HG03469 (cell line): Measurements from ENCODE around the gene ARHGAP19.
"Not testable (repeated sequence)": the region's sequence is repeated elsewhere in the genome, so short reads cannot be mapped to it uniquely, and the experiment has no call there.

Experiments
- ATAC-seq: cut with Tn5 transposase; IDR thresholded peaks from one replicate; pipeline ENCODE4 v1.9.1; 2021; ENCODE audit warnings: mild to moderate bottlenecking, moderate library complexity, moderate number of reproducible peaks; ENCODE audit not compliant: unreplicated experiment

ARHGAP19 gene

DNA sequence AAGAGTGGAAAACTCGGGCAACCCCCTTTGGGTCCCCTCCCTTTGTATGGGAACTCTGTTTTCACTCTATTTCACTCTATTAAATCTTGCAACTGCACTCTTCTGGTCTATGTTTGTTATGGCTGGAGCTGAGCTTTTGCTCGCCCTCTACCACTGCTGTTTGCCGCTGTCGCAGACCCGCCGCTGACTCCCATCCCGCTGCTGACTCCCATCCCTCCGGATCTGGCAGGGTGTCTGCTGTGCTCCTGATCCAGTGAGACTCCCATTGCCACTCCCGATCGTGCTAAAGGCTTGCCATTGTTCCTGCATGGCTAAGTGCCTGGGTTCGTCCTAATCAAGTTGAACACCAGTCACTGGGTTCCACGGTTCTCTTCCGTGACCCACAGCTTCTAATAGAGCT is 2.4 kb downstream of the ARHGAP19 start:
- ATAC-seq: not testable (repeated sequence)

DNA sequence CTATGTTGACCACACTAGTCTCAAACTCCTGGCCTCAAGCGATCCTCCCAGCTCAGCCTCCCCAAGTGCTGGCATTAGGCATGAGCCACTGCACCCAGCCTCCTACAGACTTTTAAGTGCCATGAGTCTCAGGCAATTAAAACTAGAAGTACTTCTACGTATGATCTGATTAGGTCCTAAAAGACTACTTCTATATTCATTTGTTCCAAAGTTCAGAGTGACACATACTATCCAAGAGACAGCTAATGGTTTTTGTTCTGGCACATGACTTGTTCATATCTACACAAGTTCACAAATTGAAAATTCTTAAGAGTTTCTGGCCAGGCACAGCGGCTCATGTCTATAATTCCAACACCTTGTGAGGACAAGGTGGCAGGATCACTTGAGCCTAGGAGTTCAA is 11.7 kb downstream of the ARHGAP19 start:
- no peak for ATAC-seq

DNA sequence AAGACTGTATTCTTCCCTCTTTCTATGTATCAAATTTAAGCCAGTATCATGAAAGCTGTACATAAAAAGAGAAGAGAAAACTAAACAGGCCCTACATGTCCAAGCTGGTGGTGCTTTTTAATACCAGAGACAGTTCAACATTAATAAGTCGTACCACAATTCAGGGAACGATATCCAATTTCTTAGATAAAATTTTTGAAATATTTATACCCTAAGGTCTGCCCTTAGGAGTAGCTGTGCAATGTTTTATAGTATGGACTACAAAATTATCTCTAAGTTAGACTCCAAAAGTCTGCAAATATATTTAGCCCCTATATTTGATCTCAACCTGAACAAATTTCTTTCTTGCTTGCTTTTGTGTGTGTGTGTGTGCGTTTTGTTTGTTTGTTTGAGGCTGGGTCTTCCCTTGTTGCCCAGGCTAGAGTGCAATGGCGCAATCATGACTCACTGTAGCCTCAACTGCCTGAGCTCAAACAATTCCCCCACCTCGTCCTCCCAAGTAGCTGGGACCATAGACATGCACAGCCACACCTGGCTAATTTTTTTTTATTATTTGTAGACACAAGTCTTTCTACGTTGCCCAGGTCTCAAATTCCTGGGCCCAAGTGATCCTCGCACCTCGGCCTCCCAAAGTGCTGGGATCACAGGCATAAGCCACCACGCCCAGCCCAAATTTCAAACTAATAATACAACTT is 13.2 kb downstream of the ARHGAP19 start:
- no peak for ATAC-seq

DNA sequence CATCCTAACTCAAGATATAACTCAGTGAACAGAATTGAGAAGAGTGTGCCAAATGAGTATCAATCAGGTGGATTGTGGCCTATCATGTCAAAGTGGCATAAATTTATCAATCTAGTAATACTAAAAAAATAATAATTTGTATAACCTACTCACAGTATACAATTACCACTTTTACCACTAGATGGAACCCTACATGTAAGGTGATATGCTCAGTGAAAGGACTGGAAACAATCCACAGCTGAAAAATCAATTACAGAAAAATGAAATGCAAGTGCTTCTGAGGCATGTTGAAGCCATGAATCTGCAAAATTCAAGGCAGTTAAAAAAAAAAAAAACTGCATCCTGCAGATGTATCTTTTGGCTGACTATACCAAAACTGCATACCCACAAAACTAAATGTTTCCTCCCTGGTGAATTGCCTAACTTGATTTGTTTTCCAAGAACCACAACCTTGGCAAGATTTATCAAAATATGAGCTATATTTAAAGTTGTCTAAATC is 13.9 kb downstream of the ARHGAP19 start:
- ATAC-seq: no peak

DNA sequence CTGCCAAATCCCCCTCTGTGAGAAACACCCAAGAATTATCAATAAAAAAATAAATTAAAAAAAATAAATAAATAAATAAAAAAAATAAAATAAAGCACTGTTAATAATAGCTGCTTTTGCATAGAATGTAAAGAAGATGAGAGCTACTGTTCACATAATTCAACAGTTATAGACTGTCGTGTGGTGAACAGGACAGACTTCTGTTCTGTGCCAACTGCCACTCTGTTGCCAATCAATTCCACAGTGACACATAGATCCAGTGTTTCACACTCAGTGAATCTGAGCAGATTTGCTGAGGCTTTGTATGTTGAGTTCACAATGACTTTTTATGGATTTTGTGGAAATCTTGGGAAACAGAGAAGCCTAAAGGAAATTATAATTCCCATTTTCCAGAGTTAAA is 14.9 kb downstream of the ARHGAP19 start:
- ATAC-seq: no peak

DNA sequence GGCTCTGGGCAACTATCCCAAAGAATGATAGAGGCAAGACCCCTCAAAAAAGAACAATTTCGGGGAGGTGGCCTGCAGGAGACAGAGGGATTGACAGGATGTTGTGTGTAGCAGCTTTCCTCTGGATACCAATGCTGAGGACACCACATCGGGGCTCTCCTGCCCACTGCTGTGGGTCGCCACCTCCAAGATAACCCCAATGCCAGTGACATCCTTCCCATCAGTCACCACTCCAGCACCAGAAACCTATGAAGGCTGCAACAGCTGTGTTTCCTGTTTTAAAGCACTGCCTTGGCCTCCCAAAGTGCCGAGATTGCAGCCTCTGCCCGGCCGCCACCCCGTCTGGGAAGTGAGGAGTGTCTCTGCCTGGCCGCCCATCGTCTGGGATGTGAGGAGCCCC is 17.6 kb downstream of the ARHGAP19 start:
- no peak for ATAC-seq

DNA sequence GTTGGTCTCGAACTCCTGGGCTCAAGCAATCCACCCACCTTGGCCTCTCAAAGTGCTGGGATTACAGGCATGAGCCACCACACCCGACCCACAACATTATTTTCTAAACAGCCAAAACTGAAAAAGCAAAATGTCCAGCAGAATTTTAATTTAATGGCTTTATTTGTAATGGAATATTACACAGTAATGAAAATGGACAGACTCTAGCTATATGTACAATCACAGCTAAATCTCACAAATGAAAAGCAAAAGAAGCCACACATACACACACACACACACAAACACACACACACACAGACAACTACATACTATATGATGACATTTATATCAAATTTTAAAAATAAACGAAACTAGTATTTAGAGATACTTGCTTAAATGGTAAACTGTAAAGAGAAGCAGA is 18.7 kb downstream of the ARHGAP19 start:
- no peak for ATAC-seq

DNA sequence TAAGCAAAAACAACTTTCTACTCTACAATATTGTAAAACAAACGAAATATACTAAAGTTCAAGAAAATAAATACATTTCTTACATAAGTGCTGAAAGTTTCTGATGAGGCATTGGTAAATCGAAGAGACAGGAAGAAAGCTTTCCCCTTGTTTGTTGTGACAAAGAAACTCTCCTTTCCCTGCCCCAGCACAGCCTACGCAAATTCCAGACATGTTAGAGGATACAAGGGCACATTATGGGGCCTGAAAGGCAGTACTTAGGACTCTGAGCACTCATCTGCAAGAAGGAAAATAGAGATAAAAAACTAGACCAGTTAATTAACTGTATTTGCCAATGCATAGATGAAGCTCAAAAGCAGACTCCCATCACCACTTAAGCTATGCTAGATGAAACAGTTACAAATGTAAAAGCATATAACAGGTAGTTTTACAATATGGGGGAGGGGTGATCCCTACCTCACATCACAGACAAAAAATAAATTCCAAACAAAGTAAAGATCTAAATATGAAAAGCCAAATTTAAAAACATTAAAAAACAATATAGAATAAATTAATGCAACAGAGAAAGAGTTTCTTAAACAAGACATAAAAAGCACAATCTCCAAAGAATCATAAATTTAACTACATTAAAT is 21.8 kb downstream of the ARHGAP19 start:
- ATAC-seq: no peak

DNA sequence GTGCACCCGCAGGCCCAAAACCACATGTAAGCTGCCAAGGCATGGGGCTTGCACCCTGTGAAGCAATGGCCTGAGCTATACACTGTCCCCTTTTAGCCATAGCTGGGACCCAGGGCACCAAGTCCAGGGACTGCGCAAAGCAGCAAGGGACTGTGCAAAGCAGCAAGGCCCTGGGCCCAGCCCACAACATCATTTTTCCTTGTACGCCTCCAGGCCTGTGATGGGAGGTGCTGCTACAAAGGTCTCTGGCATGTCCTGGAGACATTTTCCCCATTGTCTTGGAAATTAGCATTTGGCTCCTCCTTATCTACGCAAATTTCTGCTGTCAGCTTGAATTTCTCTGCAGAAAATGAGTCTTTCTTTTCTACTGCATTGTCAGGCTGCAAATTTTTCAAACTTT is 24.8 kb downstream of the ARHGAP19 start:
- ATAC-seq: no peak

DNA sequence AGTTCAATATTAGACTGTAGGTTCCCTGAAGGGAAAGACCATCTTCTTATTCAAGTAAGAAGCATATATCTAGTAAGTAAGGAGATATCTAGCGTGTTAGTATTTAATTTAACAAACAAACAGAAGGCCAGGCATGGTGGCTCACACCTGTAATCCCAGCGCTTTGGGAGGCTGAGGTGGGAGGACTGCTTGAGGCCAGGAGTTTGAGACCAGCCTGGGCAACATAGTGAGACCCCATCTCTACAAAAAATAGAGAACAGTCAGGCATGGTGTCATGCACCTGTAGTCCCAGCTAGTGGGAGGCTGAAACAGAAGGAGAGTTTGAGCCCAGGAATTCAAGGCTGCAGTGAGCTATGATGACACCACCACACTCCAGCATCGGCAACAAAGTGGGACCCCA is 27.3 kb downstream of the ARHGAP19 start:
- not testable (repeated sequence) for ATAC-seq

DNA sequence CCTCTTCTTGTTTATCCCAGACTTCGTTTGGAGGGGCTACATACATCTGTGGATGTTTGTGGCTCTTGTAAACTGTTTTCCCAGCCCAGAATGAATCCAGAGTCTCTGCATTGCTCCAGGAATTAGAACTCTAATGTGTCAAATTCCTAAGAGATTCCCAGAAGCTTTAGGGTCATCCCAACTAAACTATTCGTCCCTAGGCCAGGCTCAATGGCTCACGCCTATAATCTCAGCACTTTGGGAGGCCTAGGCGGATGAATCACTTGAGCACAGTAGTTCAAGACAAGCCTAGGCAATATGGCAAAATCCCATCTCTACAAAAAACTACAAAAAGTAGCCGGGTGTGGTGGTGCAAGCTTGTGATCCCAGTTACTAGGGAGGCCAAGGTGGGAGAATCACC is 28.5 kb downstream of the ARHGAP19 start:
- no peak for ATAC-seq

DNA sequence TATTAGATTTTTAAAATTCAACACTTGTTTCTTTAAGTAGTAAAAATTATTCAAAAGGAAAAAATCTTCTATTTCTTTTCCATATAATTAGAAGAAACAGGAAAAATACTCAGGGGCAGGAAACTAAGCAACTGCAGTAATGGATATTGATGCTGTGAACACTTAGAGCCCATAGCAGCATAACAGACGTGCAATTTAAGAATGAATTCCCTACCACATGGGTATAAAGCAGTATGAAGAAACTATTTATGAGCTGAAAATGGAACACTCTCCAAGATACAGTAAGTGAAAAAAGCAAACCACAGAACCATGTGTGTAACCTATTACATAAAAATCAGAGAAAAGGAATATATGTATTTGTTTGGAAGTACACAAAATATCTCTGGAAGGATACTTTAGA is 30.8 kb downstream of the ARHGAP19 start:
- ATAC-seq: no peak

DNA sequence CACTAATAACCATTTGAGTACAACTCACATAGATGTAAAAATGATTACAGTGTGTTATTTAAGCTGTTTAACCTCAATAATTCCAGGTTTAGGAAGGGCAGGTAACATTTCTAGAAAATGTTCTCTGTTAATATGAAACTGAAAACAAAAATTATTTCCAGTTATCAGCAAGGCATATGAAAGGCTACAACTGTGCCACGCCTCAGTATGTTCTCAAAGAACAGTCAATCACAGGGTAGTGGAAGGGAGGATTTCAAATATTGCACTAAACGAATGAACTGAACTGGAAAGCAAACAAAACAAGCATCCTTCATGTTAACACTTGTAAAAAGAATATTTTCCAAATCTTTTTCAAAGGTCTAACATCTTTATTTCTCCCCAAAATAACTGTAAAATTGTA is 31.3 kb downstream of the ARHGAP19 start:
- no peak for ATAC-seq

DNA sequence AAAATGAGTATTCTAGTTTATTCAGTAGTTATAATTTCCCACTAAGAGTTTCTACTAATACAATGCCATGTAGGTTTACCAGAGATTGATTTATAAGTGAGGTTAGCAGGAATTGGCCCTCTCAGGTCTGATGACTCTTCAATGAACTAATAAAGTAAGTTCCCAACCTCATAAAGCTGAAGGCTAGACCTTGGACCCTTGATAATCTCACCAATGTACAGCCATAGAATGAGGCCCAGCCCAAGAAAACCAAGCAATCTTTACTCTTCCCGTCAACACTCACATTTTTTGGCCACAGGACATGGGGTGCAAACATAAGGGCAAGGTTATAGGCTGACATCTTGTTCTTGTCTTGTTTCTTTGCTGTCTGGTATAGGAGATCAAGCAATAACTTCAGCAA is 33.3 kb downstream of the ARHGAP19 start:
- ATAC-seq: no peak

DNA sequence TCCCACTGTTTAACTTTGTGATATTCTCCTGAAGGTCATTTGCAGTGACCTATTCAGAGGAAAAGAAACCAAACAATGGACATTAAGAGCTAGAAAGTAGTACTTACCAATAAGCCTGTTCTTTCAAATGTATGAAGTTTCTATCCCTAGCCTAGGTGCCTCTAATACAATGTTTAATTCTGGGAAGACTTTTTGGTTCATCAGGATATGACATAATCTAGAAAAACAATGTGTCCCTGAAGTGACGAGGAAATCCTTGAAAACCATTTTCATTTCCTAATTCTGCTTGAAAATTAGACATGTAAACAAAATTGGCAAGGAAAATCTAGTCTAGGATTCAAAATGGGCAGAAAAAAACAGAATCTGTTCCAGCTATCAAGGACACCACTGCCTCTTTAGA is 36.1 kb downstream of the ARHGAP19 start:
- ATAC-seq: no peak

DNA sequence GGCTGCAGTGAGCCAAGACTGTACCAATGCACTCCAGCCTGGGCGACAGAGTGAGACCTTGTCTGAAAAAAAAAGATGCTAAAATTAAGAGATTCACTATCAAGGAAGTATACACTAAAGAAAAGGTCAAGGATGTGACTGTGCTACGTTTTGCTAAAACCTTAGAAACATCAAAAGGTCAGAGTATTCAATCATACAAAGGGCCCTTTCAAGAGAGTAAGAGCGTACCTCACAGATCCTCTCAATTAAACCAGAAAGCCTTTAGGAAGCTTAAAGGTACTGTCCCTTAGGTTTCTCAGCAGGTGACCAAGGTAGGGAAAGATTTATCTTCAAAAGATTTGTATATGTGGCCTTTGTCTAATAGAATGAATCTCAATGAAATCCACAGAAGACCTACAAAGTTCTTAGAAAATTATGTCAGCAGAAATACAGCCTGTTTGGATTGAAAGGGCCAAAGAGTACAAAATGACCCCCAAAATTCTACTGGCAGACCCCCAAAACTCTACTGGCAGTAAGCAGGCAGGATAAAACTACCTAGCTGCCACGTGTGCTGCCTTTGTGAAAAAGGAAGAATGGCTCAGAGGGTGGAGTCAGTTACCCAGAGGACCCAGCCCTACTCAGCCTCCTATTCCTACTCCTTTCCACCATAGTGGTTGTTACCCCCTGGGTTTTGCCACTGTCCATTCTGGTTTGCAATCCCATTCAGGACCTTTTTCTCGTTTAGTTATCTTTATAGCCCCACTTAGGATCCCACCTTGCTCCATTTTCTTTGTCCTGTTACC is 36.7 kb downstream of the ARHGAP19 start:
- ATAC-seq: no peak

DNA sequence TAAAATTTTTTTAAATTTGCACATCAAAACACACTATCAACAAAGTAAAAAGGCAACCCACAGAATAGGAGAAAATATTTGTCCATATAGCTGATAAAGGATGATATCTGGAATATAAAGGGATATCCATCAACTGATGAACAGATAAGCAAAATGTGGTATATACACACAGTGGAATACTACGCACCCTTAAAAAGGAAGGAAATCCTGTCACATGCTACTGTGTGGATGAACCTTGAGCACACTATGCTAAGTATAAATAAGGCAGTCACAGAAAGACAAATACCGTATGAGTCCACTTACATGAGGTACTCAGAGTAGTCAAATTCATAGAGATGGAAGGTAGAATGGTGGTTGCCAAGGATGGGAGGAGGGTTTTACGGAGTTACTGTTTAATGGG is 37.7 kb downstream of the ARHGAP19 start:
- ATAC-seq: no peak

DNA sequence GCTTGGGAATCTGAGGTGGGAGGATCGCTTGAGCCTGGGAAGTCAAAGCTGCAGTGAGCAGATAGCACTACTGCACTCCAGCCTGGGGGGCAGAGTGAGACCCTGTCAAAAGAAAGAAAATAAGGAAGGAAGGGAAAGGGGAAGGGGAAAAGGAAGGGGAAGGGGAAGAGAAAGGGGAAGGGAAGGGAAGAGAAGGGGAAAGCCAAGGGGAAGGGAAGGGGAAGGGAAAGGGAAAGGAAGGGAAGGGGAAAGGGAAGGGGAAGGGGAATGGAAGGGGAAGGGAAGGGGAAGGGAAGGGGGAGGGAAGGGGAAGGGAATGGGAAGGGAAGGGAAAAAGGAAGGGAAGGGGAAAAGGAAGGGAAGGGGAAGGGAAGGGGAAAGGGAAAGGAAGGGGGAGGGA is 41.5 kb downstream of the ARHGAP19 start:
- ATAC-seq: no peak

DNA sequence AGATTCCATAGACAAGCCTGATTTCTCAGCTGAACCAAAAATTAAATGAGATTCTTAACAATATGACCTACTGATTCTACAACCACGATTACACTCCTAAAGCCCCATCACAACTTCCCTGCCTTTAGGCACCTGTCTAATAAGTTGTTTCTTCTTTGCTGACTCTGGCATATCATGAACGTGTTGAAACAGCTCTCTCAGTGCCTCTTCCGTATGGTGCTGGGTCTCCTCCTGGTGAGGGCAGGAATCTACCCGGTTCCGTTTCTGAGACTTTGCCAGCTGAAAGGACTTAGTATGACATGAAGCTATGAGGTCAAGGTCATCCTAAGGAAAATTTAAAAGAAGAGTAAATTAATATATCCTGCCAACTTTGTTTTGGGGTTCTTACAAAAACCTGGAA is 48.6 kb downstream of the ARHGAP19 start:
- no peak for ATAC-seq

DNA sequence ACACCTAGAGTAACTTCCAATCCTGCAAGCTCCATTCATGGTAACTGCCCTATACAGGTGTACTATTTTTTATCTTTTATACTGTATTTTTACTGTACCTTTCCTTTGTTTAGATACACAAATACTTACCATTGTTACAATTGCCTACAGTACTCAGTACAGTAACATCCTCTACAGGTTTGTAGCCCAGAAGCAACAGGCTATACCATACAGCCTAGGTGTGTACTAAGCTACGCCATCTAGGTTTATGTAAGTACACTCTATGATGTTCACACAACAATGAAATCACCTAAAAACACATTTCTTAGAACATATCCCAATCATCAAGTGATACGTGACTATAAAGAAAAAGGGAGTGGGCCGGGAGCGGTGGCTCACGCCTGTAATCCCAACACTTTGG is 53.6 kb downstream of the ARHGAP19 start:
- ATAC-seq: no peak

DNA sequence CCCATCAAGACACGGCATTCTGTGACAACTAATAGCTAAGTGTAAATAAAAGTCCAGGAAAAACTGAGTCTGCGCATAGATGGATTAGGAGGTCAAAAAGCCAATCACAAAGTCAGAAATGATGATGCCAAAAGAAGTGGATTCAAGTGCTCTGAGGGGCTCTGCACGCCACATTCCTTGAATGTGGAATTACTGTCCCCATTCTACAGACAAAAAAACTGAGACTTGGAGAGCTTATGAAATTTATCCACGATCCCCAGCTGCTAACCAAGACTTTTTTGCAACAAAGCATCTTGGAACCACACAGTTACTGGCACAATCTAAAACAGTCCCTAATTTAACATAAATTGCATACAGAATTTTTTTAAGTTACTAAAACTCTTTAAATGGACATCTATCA is 57.1 kb downstream of the ARHGAP19 start:
- ATAC-seq: no peak

DNA sequence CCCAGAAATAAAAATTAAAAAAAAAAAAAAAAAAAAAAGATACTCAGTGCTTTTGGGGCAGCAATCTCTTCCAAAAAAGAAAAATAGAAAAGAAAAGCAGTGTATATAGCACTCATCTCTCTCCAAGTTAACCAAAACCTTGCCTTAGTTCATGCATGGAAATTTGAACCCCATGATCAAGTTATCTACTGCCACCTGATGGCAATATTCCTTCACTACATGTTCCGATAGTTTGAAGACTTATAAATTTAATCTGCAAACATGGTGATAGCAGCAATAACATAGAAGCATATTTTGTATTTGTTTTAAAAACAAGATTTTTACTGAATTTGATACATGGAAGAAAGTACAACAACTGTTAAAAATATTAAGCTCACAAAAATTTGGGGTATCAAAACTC is 58.0 kb downstream of the ARHGAP19 start:
- ATAC-seq: no peak
